Common myeloid progenitor, CD34-positive (primary cell): Measurements from ENCODE around the gene PSMD4.
A peak's percentile ranks its signal among the peaks of the same experiment; 100 is the strongest.

ENCODE experiments used
- CTCF ChIA-PET: fragments of 350-600 bp; sonication (Branson Sonifier 250); formaldehyde crosslinking; loops from one replicate; lab custom pipeline; 2021; ENCODE audit warnings: antibody characterized with exemption; lab: Charles Lee
- POLR2A ChIA-PET: fragments of 350-600 bp; sonication (Branson Sonifier 250); formaldehyde crosslinking; loops from one replicate; lab custom pipeline; 2021; ENCODE audit warnings: antibody characterized with exemption; lab: Charles Lee
- DNase-seq, 3 donors: peaks; one replicate each; pipeline versions ENCODE4 v3.0.0 to v3.0.0-alpha.2; 2013
- H3K27ac ChIP-seq, 2 experiments: 1 replicate in 1 of 2; 2 replicates in 1 of 2; pipeline ENCODE4 v1.7.0; 2013; ENCODE audit warnings: inconsistent platforms in 2 of 2, low read length in 2 of 2, mild to moderate bottlenecking in 2 of 2, low read depth in 1 of 2, moderate library complexity in 1 of 2; ENCODE audit not compliant: severe bottlenecking in 2 of 2, insufficient read depth in 1 of 2, poor library complexity in 1 of 2
- H3K27me3 ChIP-seq, 5 experiments: replicated peaks in 2 of 5; 1 replicate in 3 of 5; 2 replicates in 2 of 5; pipeline versions ENCODE4 v1.6.1 to v1.7.0; 2013; ENCODE audit warnings: low read length in 4 of 5, mild to moderate bottlenecking in 2 of 5, moderate library complexity in 2 of 5, inconsistent platforms in 1 of 5; ENCODE audit not compliant: insufficient read depth in 5 of 5, control insufficient read depth in 4 of 5
- H3K36me3 ChIP-seq, 4 experiments: 1 replicate in 2 of 4; 2 replicates in 2 of 4; pipeline versions ENCODE4 v1.6.1 to v1.7.0; 2013; ENCODE audit warnings: low read length in 3 of 4, control low read depth in 1 of 4, mild to moderate bottlenecking in 1 of 4; ENCODE audit not compliant: control insufficient read depth in 4 of 4, insufficient read depth in 4 of 4
- H3K4me1 ChIP-seq, 4 experiments: 1 replicate in 3 of 4; 2 replicates in 1 of 4; pipeline versions ENCODE4 v1.6.1 to v1.7.1; 2013; ENCODE audit warnings: low read length in 3 of 4, mild to moderate bottlenecking in 3 of 4, control low read depth in 1 of 4, inconsistent platforms in 1 of 4, moderate library complexity in 1 of 4; ENCODE audit not compliant: control insufficient read depth in 4 of 4, insufficient read depth in 4 of 4; ENCODE audit errors: control extremely low read depth in 1 of 4
- H3K4me3 ChIP-seq, 7 experiments: 1 replicate in 4 of 7; 2 replicates in 3 of 7; pipeline versions ENCODE4 v1.5.1 to v1.7.0; 2013; ENCODE audit warnings: mild to moderate bottlenecking in 7 of 7, low read length in 6 of 7, moderate library complexity in 6 of 7, inconsistent platforms in 2 of 7, low read depth in 2 of 7, control low read depth in 1 of 7; ENCODE audit not compliant: insufficient read depth in 4 of 7, control insufficient read depth in 1 of 7; ENCODE audit errors: extremely low read depth in 1 of 7
- H3K9me3 ChIP-seq, 5 experiments: 1 replicate in 4 of 5; 2 replicates in 1 of 5; pipeline versions ENCODE4 v1.6.1 to v1.7.1; 2013; ENCODE audit warnings: low read length in 4 of 5, mild to moderate bottlenecking in 2 of 5, inconsistent platforms in 1 of 5, low read depth in 1 of 5, moderate library complexity in 1 of 5; ENCODE audit not compliant: control insufficient read depth in 4 of 5, insufficient read depth in 2 of 5; ENCODE audit errors: control extremely low read depth in 1 of 5
- WGBS: methylation state at CpG from one replicate; pipeline ENCODE4 v1.1.5; 2013; ENCODE audit not compliant: insufficient coverage; 5-methylcytosine and 5-hydroxymethylcytosine counted together

Gene PSMD4

DNA sequence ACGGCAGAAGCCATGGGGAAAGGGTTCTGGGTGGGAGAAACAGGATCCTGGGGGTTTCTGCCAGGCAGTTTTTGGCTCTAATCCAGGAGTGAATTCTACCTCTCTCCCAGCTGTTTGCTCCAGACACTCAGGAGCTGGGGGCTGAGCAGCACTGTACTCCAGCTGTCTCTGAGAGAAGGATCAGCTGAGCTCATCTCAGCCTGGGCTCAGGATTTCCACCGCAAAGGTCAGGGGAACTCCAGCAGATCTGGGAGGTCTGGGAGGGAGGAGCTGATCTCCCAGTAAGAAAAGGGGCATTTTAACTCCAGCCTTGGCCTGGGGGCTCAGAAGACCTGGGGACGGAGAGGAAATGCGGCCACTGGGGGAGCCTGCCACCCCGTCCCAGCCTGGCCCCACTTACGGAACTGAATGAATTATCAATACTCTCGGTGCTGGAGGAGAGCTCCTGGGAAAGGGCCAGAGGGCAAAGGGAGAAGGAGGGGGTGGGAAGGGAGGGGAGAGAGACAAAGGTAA, 55.3 kb downstream of the PSMD4 start:
- H3K27me3 ChIP-seq: no peaks in the 10 kb centered on the region
- WGBS: 96% methylated on average over 6 of the region's 7 CpGs
- no peak overlapping the region for H3K4me3 ChIP-seq
- no peaks in the 10 kb centered on the region for H3K4me1 ChIP-seq
- H3K27ac ChIP-seq: peak overlapping the region in 1 of 2 experiments; percentile 22
- ChIA-PET POLR2A (interaction anchor here (0.7 to 1.2 kb wide), 3 partner anchors 11 to 92 kb away, joined by 3 to 4 read pairs (median 3); no protein-coding TSS in a partner anchor), CTCF (interaction anchor here (1.1 to 41.8 kb wide), 4 partner anchors 9 to 22 kb away, joined by 3 to 644 read pairs (median 28); partner anchors contain the start of gene PI4KB)
- H3K36me3 ChIP-seq: peaks cover 37 to 97% (median 81%) of the 10 kb centered on the region in 4 experiments
- DNase-seq: no peak
- no peaks in the 10 kb centered on the region for H3K9me3 ChIP-seq

GRCh38 chr1:151311011-151311410, 56.5 kb downstream of the PSMD4 start:
- H3K9me3 ChIP-seq: no peaks in the 10 kb centered on the region
- POLR2A ChIA-PET: interaction anchor here (0.6 to 1.2 kb wide), 3 partner anchors 10 to 28 kb away, joined by 3 read pairs; no protein-coding TSS in a partner anchor
- no peak overlapping the region for H3K27ac ChIP-seq
- no peaks in the 10 kb centered on the region for H3K4me1 ChIP-seq
- WGBS: 88% methylated on average over 4 of the region's 4 CpGs
- CTCF ChIA-PET: interaction anchor here (1.1 to 41.8 kb wide), 6 partner anchors 10 to 109 kb away, joined by 3 to 644 read pairs (median 10); partner anchors contain the start of gene PI4KB
- peaks cover 32 to 95% (median 79%) of the 10 kb centered on the region in 4 experiments for H3K36me3 ChIP-seq
- H3K27me3 ChIP-seq: no peaks in the 10 kb centered on the region
- no peak for DNase-seq
- H3K4me3 ChIP-seq: no peak overlapping the region

- H3K36me3 ChIP-seq: peaks cover 30 to 94% (median 79%) of the 10 kb centered on the region in 4 experiments
- WGBS: 100% methylated on average over 6 of the region's 7 CpGs
- peak overlapping the region in 1 of 2 experiments; percentile 56 for H3K27ac ChIP-seq
- DNase-seq: peak in 2 of 3 donors; percentile 38 to 43
- H3K4me1 ChIP-seq: no peaks in the 10 kb centered on the region
- no peak overlapping the region for H3K4me3 ChIP-seq
- no peaks in the 10 kb centered on the region for H3K9me3 ChIP-seq
- POLR2A ChIA-PET: no interaction called here
- no peaks in the 10 kb centered on the region for H3K27me3 ChIP-seq
- CTCF ChIA-PET: interaction anchor here (1.2 to 41.8 kb wide), 6 partner anchors 7 to 108 kb away, joined by 3 to 644 read pairs (median 11); partner anchors contain the start of gene PI4KB
These were observed 57.2 kb downstream of the PSMD4 start for GRCh38 chr1:151311589-151312331.

DNA sequence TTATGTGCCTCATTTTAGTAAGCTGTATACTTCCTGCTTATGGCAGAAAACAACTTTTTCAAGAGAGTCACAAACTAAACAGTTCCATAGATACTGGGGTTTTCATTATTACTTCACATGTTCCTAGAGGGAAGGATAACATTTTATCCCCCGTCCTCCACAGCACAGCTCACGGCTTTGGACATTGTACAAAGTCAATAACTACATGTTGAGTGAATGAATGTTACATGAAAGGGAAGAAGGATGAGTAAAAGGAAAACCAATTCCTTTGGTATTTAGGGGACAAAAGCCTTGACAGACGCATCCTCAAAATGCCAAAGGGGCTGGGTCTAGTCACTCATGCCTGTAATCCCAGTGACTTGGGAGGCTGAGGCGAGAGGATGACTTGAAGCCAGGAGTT, 57.9 kb downstream of the PSMD4 start:
- 100% methylated on average over 1 of the region's 4 CpGs for WGBS
- Histone ChIP-seq H3K27ac (peak overlapping the region in 1 of 2 experiments; percentile 56), H3K4me1 (no peaks in the 10 kb centered on the region), H3K4me3 (no peak overlapping the region), H3K36me3 (peaks cover 24 to 91% (median 73%) of the 10 kb centered on the region in 4 experiments), H3K9me3 (no peaks in the 10 kb centered on the region), H3K27me3 (no peaks in the 10 kb centered on the region)
- ChIA-PET POLR2A (no interaction called here), CTCF (interaction anchor here (1.6 to 41.8 kb wide), 4 partner anchors 8 to 20 kb away, joined by 5 to 644 read pairs (median 24); partner anchors contain the start of gene PI4KB)
- DNase-seq: no peak

DNA sequence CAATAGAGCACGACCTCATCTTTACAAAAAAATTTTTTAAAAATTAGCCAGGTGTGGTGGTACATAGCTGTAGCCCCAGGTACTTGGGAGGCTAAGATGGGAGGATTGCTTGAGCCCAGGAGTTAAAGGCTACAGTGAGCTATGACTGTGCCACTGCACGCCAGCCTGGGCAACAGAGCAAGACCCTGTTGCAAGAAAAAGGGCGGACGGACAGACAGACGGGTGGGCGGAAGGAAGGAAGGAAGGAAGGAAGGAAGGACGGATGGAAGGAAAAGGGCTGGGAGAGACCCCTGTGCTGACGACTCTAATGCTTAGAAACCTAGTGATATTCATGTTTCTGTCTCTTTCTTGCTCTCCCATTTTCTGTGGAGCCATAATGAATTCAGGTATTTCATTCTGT, 58.3 kb downstream of the PSMD4 start:
- no peak for DNase-seq
- H3K4me1 ChIP-seq: no peaks in the 10 kb centered on the region
- H3K9me3 ChIP-seq: no peaks in the 10 kb centered on the region
- H3K27me3 ChIP-seq: no peaks in the 10 kb centered on the region
- 93% methylated on average over 6 of the region's 8 CpGs for whole genome bisulfite sequencing
- H3K4me3 ChIP-seq: no peak overlapping the region
- H3K27ac ChIP-seq: peak overlapping the region in 1 of 2 experiments; percentile 3
- ChIA-PET CTCF (interaction anchor here (2.1 to 41.8 kb wide), 3 partner anchors 8 to 19 kb away, joined by 7 to 644 read pairs (median 42); partner anchors contain the start of gene PI4KB), POLR2A (no interaction called here)
- peaks cover 24 to 89% (median 71%) of the 10 kb centered on the region in 4 experiments for H3K36me3 ChIP-seq

- H3K36me3 ChIP-seq: peaks cover 20 to 82% (median 64%) of the 10 kb centered on the region in 4 experiments
- H3K4me1 ChIP-seq: no peaks in the 10 kb centered on the region
These were observed 59.0 kb downstream of the PSMD4 start for GRCh38 chr1:151313501-151313900.

More at GRCh38 chr1:151313501-151313900, 59.0 kb downstream of the PSMD4 start:
- POLR2A ChIA-PET: no interaction called here
- CTCF ChIA-PET: interaction anchor here (0.6 to 41.8 kb wide), 5 partner anchors 9 to 288 kb away, joined by 3 to 644 read pairs (median 7); partner anchors contain the start of gene PI4KB
- H3K27me3 ChIP-seq: no peaks in the 10 kb centered on the region
- H3K27ac ChIP-seq: peak overlapping the region in 1 of 2 experiments; percentile 3
- no peaks in the 10 kb centered on the region for H3K9me3 ChIP-seq
- DNase-seq: no peak
- 86% methylated on average over 2 of the region's 2 CpGs for WGBS
- no peak overlapping the region for H3K4me3 ChIP-seq
